Subcutaneous adipose tissue (tissue), 4 donors: Measurements from ENCODE around the gene PARP15. TPM values are rescaled to one million over a fixed set of nuclear protein-coding genes. Genes with fewer than 3 reads are reported as not detected.

Source experiments
- total RNA-seq, 4 donors: library from RNA; depleted of rRNA; stranded (reverse); fragments of >200 nt; gene quantifications; one replicate each; pipeline ENCODE4 v1.1.0, GENCODE V29; 2016
- TF ChIP-seq, protein P1 (sequence below): fragments of 450-650 bp; IDR thresholded peaks from one replicate; pipeline ENCODE4 v1.5.1; 2016; ENCODE audit warnings: low read depth, mild to moderate bottlenecking, control low read depth, antibody characterized with exemption, moderate library complexity

PARP15 gene
- total RNA-seq, 4 donors from 2014 or later = 4.9 to 20.7 (median 8.0) TPM

DNA sequence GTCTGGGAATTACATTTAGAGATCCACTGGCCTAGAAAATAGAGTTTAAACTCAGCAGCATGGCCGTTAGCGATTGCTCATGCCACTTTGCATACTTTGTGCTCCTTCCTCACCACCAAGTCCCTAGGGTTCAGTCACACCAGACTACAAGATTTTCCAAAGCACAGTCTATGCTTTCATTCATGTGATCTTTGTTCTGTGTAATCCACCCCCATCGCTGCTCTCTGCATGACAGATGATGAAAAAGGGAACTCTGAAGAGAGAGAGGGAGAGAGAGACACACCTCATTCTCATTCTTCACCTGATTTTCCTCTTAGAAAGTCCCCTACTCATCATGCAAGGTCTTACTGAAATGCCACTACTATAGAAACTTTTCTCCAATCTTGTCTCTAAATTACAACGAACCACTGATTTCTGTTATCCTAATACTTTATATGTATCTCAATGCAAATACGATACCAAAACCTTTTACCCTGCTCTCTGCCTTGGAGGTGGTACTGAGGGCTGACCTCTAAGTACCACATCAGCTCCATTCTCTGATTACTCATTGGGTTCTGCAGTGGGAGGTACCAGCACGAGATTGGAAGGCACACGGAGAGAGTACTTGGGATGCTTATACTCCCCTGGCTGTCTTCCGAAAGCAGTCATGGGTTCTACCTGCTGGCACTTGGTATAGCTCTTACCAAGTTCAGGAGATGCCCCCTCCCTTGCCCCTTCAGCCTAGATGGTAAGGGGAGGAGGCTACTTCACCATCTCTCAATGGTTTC, 1.1 kb upstream of the PARP15 start:
- TF ChIP-seq, protein P1, sequence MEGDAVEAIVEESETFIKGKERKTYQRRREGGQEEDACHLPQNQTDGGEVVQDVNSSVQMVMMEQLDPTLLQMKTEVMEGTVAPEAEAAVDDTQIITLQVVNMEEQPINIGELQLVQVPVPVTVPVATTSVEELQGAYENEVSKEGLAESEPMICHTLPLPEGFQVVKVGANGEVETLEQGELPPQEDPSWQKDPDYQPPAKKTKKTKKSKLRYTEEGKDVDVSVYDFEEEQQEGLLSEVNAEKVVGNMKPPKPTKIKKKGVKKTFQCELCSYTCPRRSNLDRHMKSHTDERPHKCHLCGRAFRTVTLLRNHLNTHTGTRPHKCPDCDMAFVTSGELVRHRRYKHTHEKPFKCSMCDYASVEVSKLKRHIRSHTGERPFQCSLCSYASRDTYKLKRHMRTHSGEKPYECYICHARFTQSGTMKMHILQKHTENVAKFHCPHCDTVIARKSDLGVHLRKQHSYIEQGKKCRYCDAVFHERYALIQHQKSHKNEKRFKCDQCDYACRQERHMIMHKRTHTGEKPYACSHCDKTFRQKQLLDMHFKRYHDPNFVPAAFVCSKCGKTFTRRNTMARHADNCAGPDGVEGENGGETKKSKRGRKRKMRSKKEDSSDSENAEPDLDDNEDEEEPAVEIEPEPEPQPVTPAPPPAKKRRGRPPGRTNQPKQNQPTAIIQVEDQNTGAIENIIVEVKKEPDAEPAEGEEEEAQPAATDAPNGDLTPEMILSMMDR = no peak

GRCh38 chr3:122578069-122578740, 755 bp downstream of the PARP15 start:
- TF ChIP-seq, protein P1 = no peak

- TF ChIP-seq, protein P1 = no peak
Observed at GRCh38 chr3:122580470-122580869, 3.0 kb downstream of the PARP15 start.

GRCh38 chr3:122581622-122582021, 4.2 kb downstream of the PARP15 start:
- TF ChIP-seq, protein P1 = no peak

DNA sequence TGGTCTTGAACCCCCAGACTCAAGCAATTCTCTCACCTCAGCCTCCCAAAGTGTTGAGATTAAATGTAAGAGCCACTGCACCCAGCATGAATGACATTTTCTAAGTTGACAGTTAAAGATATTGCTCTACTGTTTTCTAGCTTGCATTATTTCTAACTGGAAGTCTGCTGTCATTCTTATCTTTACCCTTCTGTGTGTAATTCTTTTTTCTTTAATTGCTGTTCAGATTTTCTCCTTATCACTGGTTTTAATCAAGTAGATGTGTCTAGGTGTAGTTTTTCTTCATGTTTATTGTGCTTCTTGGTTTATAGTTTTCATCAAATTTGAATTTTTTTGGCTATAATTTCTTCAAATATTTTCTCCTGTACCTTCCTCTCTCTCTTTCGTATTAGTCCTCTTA, 4.9 kb downstream of the PARP15 start:
- TF ChIP-seq, protein P1 = no peak

- TF ChIP-seq, protein P1 = no peak
Observed at GRCh38 chr3:122586098-122586497, 8.6 kb downstream of the PARP15 start.

GRCh38 chr3:122586773-122587485, 9.5 kb downstream of the PARP15 start:
- TF ChIP-seq, protein P1 = no peak
